Muscle of back (tissue), 13 donors: ENCODE measurements around the gene CDC27. TPM values are rescaled to one million over a fixed set of nuclear protein-coding genes. Genes with fewer than 3 reads are reported as not detected.
"Not testable (repeated sequence)": the region's sequence is repeated elsewhere in the genome, so short reads cannot be mapped to it uniquely, and the experiment has no call there.

Source experiments
- DNase-seq, 3 donors: peaks; one replicate each; pipeline versions ENCODE4 v3.0.0 to v3.0.0-alpha.2; 2013
- long read RNA-seq, 9 donors: transcript quantifications; one replicate each; lab custom pipeline, GENCODE V29; 2026
- polyA plus RNA-seq, 10 donors: library from polyadenylated mRNA; unstranded; fragments of 120-200 nt; gene quantifications; one replicate each; pipeline ENCODE4 v1.2.1, GENCODE V29; 2013; ENCODE audit not compliant: insufficient read length in 10 of 10

Gene CDC27
- 10 to 100 TPM; 38.7 to 62.6 (median 52.7) TPM for polyA plus RNA-seq
- long read RNA-seq, donor 1, full-length matches to known transcripts = 2 of 1,826 reads
- long read RNA-seq, donor 1, partial matches to known transcripts = 1,742 of 1,826 reads
- long read RNA-seq, donor 1, other reads (novel, unspliced or antisense) = 82 of 1,826 reads
- long read RNA-seq, donor 2, partial matches to known transcripts = 2,570 of 2,708 reads
- long read RNA-seq, donor 2, other reads (novel, unspliced or antisense) = 138 of 2,708 reads
- long read RNA-seq, donor 3 = 0 reads
- long read RNA-seq, donor 4 = 0 reads
- long read RNA-seq, donor 5 = 0 reads
- long read RNA-seq, donor 6, partial matches to known transcripts = 0 of 1 reads
- long read RNA-seq, donor 6, other reads (novel, unspliced or antisense) = 0 of 1 reads
- long read RNA-seq, donor 7 = 0 reads
- long read RNA-seq, donor 8 = 0 reads
- long read RNA-seq, donor 9 = 0 reads

- DNase-seq = peak; percentile 99 to 100 (median 100)
These were observed at the start of gene CDC27 for GRCh38 chr17:47188876-47189731. TSS of gene CDC27 (minus strand) at chr17:47189295. CDS start at chr17:47189172, 123 bp downstream.

GRCh38 chr17:47238321-47239010 is 49.4 kb upstream of the CDC27 start:
- no peak for DNase-seq

GRCh38 chr17:47237841-47238240 is 48.7 kb upstream of the CDC27 start:
- DNase-seq = no peak

- DNase-seq = no peak
These were observed 46.8 kb upstream of the CDC27 start for GRCh38 chr17:47235923-47236322.

- DNase-seq = no peak
These were observed 46.4 kb upstream of the CDC27 start for GRCh38 chr17:47235506-47235905.

GRCh38 chr17:47232465-47232864 is 43.4 kb upstream of the CDC27 start:
- DNase-seq = no peak

- DNase-seq = no peak
These were observed 42.8 kb upstream of the CDC27 start for GRCh38 chr17:47231866-47232265.

GRCh38 chr17:47231334-47231733 is 42.2 kb upstream of the CDC27 start:
- DNase-seq = no peak

- DNase-seq = no peak
These were observed 41.8 kb upstream of the CDC27 start for GRCh38 chr17:47230864-47231263.

GRCh38 chr17:47229535-47230443 is 40.7 kb upstream of the CDC27 start:
- DNase-seq = peak; percentile 90 to 95 (median 91)

- DNase-seq = no peak
These were observed 38.8 kb upstream of the CDC27 start for GRCh38 chr17:47227862-47228261.

GRCh38 chr17:47225911-47226688 is 37.0 kb upstream of the CDC27 start:
- no peak for DNase-seq

GRCh38 chr17:47225436-47225858 is 36.4 kb upstream of the CDC27 start:
- DNase-seq = peak; percentile 58 to 83 (median 70)

- no peak for DNase-seq
These were observed 35.9 kb upstream of the CDC27 start for GRCh38 chr17:47224966-47225365.

GRCh38 chr17:47224077-47224476 is 35.0 kb upstream of the CDC27 start:
- DNase-seq = not testable (repeated sequence)

- DNase-seq = no peak
These were observed 34.4 kb upstream of the CDC27 start for GRCh38 chr17:47223460-47223859.

GRCh38 chr17:47223007-47223406 is 33.9 kb upstream of the CDC27 start:
- no peak for DNase-seq

GRCh38 chr17:47222047-47222446 is 33.0 kb upstream of the CDC27 start:
- no peak for DNase-seq

GRCh38 chr17:47221154-47221553 is 32.1 kb upstream of the CDC27 start:
- no peak for DNase-seq

- DNase-seq = no peak
These were observed 31.5 kb upstream of the CDC27 start for GRCh38 chr17:47220531-47220999.
